Body of pancreas (tissue), 4 donors: ENCODE results near the gene PLA2G7. TPM values are rescaled to one million over a fixed set of nuclear protein-coding genes. Genes with fewer than 3 reads are reported as not detected.

Source experiments
- ATAC-seq: fragments of 150-250 bp; one replicate; pipeline ENCODE4 v1.9.1; 2016
- DNase-seq, 4 donors: peaks; one replicate each; pipeline ENCODE4 v3.0.0-alpha.2; 2019
- H3K27ac ChIP-seq, 4 donors: fragments of 200-600 bp; sonication (generic); 1 replicate in 3 of 4; 2 replicates in 1 of 4; pipeline versions ENCODE4 v1.5.1 to v1.6.1; 2016 to 2019; ENCODE audit warnings: mild to moderate bottlenecking in 1 of 4, mixed read lengths in 1 of 4, moderate library complexity in 1 of 4
- H3K27me3 ChIP-seq, 2 donors: fragments of 200-600 bp; sonication (generic); one replicate each; pipeline ENCODE4 v1.6.0; 2016; ENCODE audit warnings: mild to moderate bottlenecking in 1 of 2
- H3K36me3 ChIP-seq, 2 donors: fragments of 200-600 bp; sonication (generic); replicated peaks in 1 of 2; 2 replicates each; pipeline ENCODE4 v1.5.1; 2016; ENCODE audit warnings: low read depth in 2 of 2; ENCODE audit not compliant: insufficient read depth in 1 of 2
- H3K4me1 ChIP-seq: fragments of 200-600 bp; sonication (generic); one replicate; pipeline ENCODE4 v1.6.0; 2016
- H3K4me3 ChIP-seq, 2 donors: fragments of 200-600 bp; sonication (generic); 1 replicate in 1 of 2; 2 replicates in 1 of 2; pipeline ENCODE4 v1.5.1; 2016 to 2019
- H3K9me3 ChIP-seq, 3 donors: fragments of 200-600 bp; sonication (generic); 1 replicate in 2 of 3; 2 replicates in 1 of 3; pipeline ENCODE4 v1.5.1; 2016
- CTCF ChIP-seq, 7 experiments: fragments of 450-650 bp in 4 of 7; fragments of 200-600 bp in 3 of 7; sonication (generic) in 3 of 7; IDR thresholded peaks; one replicate each; pipeline ENCODE4 v1.5.1; 2016 to 2019; ENCODE audit warnings: antibody characterized with exemption in 7 of 7
- POLR2A ChIP-seq, 3 donors: fragments of 450-650 bp; IDR thresholded peaks; one replicate each; pipeline ENCODE4 v1.6.1; 2016; ENCODE audit warnings: antibody characterized with exemption in 3 of 3, mild to moderate bottlenecking in 2 of 3
- WGBS, 2 donors: methylation state at CpG; one replicate each; pipeline ENCODE4 v1.1.5; 2017; 5-methylcytosine and 5-hydroxymethylcytosine counted together
- intact Hi-C: fragments of 100-400 bp; cut with DNase I; formaldehyde crosslinking; loops from one replicate; pipeline ENCODE4 v1.15.1; 2023
- total RNA-seq, 2 donors: library from RNA; depleted of rRNA; stranded (reverse); fragments of >200 nt; gene quantifications; one replicate each; pipeline ENCODE4 v1.1.0, GENCODE V29; 2016

Gene PLA2G7
- total RNA-seq, 2 donors from 2014 or later: 0.78 TPM; not detected in 1

- no peaks in the 10 kb centered on the region for H3K27me3 ChIP-seq
- TF ChIP-seq POLR2A (IDR thresholded peaks at IDR 0.05): no peak
- no peak for TF ChIP-seq CTCF (IDR thresholded peaks at IDR 0.05)
- DNase-seq (no peak), ATAC-seq (no peak)
- H3K4me1 ChIP-seq: no peaks in the 10 kb centered on the region
- H3K9me3 ChIP-seq: no peaks in the 10 kb centered on the region
- H3K36me3 ChIP-seq: no peaks in the 10 kb centered on the region
- intact Hi-C loops: no loop called here
- no peak overlapping the region for H3K4me3 ChIP-seq
- no peak overlapping the region for H3K27ac ChIP-seq
- 76 to 97% methylated on average over 3 of the region's 3 CpGs for WGBS, 2 donors
These were observed 45.5 kb downstream of the PLA2G7 start for GRCh38 chr6:46689657-46690056.

- Histone ChIP-seq H3K9me3 (no peaks in the 10 kb centered on the region), H3K27me3 (no peaks in the 10 kb centered on the region), H3K4me1 (no peaks in the 10 kb centered on the region), H3K4me3 (no peak overlapping the region), H3K36me3 (no peaks in the 10 kb centered on the region), H3K27ac (no peak overlapping the region)
- ATAC-seq (no peak), DNase-seq (no peak)
- intact Hi-C loops: no loop called here
- TF ChIP-seq POLR2A (IDR thresholded peaks at IDR 0.05): no peak
- TF ChIP-seq CTCF (IDR thresholded peaks at IDR 0.05): no peak
- WGBS, 2 donors: 86 to 92% methylated on average over 12 to 13 of the region's 13 CpGs
These were observed 46.2 kb downstream of the PLA2G7 start for GRCh38 chr6:46688966-46689335.

GRCh38 chr6:46688117-46688965 lies 46.8 kb downstream of the PLA2G7 start:
- ATAC-seq (no peak), DNase-seq (no peak)
- H3K9me3 ChIP-seq: no peaks in the 10 kb centered on the region
- TF ChIP-seq POLR2A (IDR thresholded peaks at IDR 0.05): no peak
- no peak for TF ChIP-seq CTCF (IDR thresholded peaks at IDR 0.05)
- no peaks in the 10 kb centered on the region for H3K27me3 ChIP-seq
- H3K4me3 ChIP-seq: no peak overlapping the region
- intact Hi-C loops: no loop called here
- H3K27ac ChIP-seq: no peak overlapping the region
- H3K4me1 ChIP-seq: no peaks in the 10 kb centered on the region
- WGBS, 2 donors: 92 to 94% methylated on average over 57 to 73 of the region's 85 CpGs
- H3K36me3 ChIP-seq: no peaks in the 10 kb centered on the region

- TF ChIP-seq CTCF (IDR thresholded peaks at IDR 0.05): no peak
- no peak for TF ChIP-seq POLR2A (IDR thresholded peaks at IDR 0.05)
- intact Hi-C loops: no loop called here
- H3K27ac ChIP-seq: no peak within 1 kb of the TSS
- DNase-seq (no peak), ATAC-seq (no peak)
- H3K9me3 ChIP-seq: no peaks in the 10 kb centered on the region
- no peaks in the 10 kb centered on the region for H3K27me3 ChIP-seq
- no peaks in the 10 kb centered on the region for H3K36me3 ChIP-seq
- H3K4me3 ChIP-seq: no peak within 1 kb of the TSS
- 89 to 90% methylated on average over 25 to 41 of the region's 41 CpGs for WGBS, 2 donors
- H3K4me1 ChIP-seq: no peaks in the 10 kb centered on the region
These were observed 47.5 kb downstream of the PLA2G7 start, which contains the start of gene TDRD6 for GRCh38 chr6:46687619-46688097. Gene TDRD6 (plus strand): TSS chr6:46687885. CDS start chr6:46688129, 244 bp downstream.
